ENCODE results near the gene MREG.
A peak's percentile ranks its signal among the peaks of the same experiment; 100 is the strongest.
"Not testable (repeated sequence)": the region's sequence is repeated elsewhere in the genome, so short reads cannot be mapped to it uniquely, and the experiment has no call there.

The MREG gene

DNA sequence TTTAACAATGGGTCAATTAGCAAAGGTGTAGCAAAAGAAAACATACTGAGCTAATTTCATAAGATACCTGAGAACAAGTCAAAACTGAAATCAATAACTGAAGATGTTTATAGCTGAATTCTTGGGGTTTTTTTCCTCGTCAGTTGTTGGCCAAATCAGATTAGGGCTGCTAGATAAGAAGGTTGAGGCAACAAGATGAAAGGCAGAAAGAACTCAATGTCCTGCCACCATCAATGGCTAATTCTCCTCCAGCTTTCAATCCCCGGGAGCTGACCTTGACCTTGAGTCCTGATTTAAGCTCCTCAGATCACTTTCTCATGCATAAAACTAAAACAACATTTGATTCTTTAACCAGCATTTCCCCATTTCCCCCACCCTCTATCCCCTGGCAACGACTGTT, 61.8 kb downstream of the MREG start:
- no peak for DNase-seq

DNA sequence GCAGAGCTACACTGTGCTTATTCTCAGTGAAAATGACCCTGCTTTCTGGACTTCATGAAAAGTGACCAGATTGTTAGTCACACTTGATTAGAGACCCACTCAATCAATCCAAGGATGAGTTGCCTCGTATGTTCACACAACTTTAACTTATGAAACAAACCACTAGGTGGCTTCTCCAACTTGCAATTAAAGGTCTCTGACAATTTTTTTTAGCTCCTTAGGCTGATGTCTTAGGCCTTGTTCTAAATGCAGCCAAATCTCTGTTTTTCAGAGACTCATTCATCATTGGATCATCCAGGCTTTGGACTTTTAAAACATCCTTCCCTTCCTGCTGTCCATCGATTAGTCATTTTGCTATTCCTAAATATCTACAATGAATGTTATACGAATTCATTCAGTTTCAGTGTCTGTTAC, 63.4 kb downstream of the MREG start:
- DNase-seq: peak; percentile 3

DNA sequence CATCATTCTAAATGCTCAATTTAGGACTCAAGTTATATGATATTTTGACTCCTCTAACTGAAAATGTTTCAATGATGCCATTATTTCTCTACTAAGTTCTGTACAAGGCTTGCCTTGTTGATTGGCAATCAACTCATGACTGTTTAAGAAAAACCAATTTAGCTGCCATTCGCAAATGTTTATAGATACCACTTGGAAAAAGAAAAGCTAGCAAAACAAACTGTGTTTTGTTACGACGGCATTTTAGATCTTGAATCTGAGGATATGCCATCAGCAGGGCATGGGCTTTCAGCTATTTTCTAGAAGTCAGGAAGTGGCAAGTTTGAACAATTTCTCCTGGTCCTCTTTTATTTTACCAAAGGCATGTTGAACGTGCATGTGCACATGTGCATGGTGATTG, 65.3 kb downstream of the MREG start:
- DNase-seq: no peak

- no peak for DNase-seq
Observed at GRCh38 chr2:215946586-215946985, 66.8 kb downstream of the MREG start.

DNA sequence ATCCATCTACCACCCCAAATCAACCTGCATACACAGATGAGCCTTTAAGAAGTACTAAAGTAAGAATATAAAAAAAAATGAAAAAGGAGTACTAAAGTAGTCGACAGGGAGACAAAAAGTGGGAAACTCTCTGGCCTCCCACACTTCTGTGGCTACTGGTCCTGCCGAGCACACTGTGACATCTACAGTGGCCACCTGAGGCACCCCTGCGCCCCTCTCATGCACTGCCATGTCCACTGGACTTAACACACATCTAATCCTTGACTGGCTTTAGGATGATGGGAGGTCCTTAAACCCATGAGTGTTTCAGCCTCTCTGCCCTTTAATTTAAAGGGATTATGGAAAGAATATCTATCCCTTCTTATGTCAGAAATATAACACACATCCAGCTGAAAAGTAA, 71.2 kb downstream of the MREG start:
- no peak for DNase-seq

- DNase-seq: no peak
Observed at GRCh38 chr2:215941726-215942125, 71.6 kb downstream of the MREG start.

DNA sequence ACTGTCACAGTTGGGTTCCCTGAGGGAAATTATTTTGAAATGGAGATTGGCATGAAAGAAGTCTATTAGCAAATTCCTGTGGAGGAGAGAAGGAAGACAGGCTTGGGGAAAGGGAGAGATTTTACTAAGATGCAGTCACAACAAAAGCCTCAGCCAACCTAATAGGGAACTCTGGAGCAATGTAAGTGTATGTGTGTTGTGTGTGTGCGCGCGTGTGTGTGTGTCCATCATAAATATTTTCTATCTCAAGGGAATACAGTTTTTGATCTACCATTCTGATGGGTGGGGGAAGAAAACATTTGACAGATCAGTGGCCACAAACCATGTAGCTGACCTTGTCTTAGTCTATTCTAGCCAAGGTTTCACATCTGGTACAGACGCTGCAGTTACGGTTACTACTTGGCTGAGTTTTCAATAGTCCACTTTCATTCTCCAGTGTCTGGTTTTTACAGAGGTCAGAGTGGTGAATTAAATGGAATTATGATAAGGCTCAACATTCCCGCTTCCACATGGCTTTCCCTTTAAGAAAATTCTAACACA, 72.6 kb downstream of the MREG start:
- no peak for DNase-seq

GRCh38 chr2:215937190-215937589, 76.2 kb downstream of the MREG start:
- no peak for DNase-seq

- no peak for DNase-seq
Observed at GRCh38 chr2:215933151-215933550, 80.2 kb downstream of the MREG start.

- DNase-seq: peak; percentile 66
Observed at GRCh38 chr2:215931256-215931903, 82.0 kb downstream of the MREG start.

GRCh38 chr2:215930505-215931253, 82.7 kb downstream of the MREG start:
- DNase-seq: no peak

GRCh38 chr2:215929602-215930335, 83.6 kb downstream of the MREG start:
- no peak for DNase-seq

GRCh38 chr2:215928086-215928485, 85.3 kb downstream of the MREG start:
- no peak for DNase-seq

DNA sequence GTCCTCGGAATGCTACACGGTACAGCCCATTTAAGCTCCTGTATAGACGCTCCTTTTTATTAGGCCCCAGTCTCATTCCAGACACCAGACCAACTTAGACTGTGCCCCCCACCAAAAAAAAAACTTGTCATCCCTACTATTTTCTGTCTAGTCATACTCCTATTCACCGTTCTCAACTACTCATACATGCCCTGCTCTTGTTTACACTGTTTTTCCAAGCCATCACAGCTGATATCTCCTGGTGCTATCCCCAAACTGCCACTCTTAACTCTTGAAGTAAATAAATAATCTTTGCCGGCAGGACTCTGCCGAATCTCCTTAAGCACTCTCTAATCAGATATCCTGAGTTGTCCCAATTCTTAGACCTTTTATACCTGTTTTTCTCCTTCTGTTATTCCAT, 86.4 kb downstream of the MREG start:
- not testable (repeated sequence) for DNase-seq

DNA sequence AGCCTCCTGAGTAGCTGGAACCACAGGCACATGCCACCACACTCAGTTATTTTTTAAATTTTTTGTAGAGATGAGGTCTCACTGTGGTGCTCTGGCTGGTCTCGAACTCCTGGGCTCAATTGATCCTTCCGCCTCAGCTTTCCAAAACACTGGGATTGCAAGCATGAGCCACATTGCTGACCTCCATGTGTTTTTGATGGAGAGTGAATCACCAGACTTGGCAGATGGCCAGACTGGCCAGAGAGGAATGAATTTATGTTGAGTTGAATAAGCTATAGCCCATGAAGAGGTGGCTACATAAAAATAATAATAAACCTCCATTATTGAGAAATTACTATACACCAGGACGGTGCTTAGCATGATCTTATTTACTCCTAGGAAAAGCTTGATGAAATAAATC, 91.5 kb downstream of the MREG start:
- DNase-seq: no peak

- peak; percentile 89 for DNase-seq
Observed at GRCh38 chr2:215920244-215921100, 92.9 kb downstream of the MREG start.

DNA sequence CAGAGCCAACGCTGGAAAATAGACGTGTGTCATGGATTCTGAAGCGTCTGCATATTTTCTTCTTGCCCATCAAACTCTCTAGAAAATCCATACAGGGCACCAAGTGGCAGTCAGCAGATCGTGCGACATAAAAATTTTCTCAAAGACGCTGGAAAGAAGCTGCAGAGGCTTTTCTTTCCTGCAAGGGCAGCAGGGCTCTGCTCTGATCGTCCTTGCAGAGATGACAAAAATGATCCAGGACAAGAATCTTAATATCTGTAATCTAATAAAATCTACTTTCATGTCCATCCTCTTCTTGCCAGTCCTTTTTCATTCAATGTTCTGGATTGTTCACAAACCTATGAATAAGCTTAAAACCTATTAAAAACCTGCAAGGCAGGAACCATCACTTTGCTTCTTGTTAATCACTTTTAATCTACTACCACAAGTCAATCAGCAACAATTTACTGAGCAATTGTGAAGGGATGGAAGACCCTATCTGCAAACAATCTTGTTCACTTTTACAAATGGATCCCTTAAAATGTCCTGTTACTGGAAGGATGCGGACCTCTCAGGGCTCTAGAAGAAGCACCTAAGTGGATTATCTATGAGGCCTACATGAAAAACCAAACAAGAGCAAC, 93.6 kb downstream of the MREG start:
- DNase-seq: no peak

GRCh38 chr2:215918901-215919599, 94.3 kb downstream of the MREG start:
- no peak for DNase-seq

DNA sequence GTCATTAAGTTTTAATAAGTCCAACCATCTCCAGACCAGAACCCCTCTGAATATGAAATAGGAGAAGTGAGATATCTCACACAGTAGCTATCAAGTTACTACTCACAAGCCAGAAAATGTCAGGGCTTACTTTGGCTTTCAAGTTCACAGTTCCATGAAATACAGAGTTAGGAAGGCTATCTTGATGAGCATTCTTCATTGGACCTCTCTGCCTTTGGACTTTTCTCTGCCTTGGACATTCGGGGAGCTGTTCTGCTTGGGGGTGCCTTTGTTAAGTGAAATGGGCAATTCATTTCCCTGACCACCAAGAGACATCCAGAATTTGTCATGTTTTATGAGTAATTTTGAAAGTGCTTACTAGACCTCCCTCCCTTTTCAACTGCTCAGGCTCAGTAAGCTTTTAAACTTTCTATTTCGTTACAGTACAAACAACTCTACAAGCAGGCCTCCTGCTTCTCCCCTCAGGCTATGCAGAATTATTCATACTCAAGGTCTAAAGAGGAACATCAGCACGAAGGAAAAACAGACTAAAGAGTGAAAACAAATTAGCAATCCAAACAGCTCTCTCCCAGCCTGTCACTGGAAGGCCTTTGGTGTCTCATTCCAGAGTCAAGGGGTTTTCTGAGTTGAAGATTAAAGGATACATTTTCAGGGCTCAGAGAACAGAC, 95.3 kb downstream of the MREG start:
- peak; percentile 76 for DNase-seq

- DNase-seq: no peak
Observed at GRCh38 chr2:215915441-215915840, 97.9 kb downstream of the MREG start.

DNA sequence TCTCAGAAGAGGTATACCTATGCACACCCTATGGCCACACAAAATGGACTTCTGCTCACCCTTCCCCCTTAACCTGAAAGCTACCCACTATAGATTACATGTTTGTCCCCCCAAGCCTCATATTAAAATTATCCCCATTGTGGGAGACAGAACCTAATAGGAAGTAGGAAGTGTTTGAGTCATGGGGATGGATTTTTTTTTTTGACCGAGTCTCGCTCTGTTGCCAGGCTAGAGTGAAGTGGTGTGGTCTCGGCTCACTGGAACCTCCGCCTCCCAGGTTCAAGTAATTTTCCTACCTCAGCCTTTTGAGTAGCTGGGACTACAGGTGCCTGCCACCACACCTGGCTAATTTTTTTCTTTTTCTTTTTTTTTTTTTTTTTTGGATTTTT, 98.6 kb downstream of the MREG start:
- DNase-seq: no peak

Data from NCI-H748 treated with DMSO at 0.1 percent for 48 hours (cell line).